Measurements from ENCODE around the gene PRMT5.

DNA sequence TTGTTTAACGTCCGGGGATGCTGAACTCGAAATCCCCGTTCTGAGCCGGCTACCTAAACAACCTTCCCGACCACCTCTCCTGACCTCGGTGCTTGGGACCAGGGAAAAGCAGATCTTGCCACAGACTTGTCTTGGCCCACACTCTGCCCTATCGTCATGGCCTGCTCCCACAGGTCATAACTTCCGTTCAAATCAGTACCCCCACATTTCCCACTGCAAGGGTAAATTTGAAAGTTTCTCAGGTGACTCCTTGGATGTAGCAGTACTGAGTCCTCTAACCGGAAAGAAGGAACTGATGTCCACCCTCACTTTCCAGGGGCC, 9.6 kb downstream of the PRMT5 start:
- TF ChIP-seq, protein P1, sequence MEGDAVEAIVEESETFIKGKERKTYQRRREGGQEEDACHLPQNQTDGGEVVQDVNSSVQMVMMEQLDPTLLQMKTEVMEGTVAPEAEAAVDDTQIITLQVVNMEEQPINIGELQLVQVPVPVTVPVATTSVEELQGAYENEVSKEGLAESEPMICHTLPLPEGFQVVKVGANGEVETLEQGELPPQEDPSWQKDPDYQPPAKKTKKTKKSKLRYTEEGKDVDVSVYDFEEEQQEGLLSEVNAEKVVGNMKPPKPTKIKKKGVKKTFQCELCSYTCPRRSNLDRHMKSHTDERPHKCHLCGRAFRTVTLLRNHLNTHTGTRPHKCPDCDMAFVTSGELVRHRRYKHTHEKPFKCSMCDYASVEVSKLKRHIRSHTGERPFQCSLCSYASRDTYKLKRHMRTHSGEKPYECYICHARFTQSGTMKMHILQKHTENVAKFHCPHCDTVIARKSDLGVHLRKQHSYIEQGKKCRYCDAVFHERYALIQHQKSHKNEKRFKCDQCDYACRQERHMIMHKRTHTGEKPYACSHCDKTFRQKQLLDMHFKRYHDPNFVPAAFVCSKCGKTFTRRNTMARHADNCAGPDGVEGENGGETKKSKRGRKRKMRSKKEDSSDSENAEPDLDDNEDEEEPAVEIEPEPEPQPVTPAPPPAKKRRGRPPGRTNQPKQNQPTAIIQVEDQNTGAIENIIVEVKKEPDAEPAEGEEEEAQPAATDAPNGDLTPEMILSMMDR (IDR thresholded peaks at IDR 0.05), result no peak
- no peak for TF ChIP-seq POLR2A (IDR thresholded peaks at IDR 0.05)
